CD4-positive, alpha-beta T cell treated with Interferon alpha-2 for 1 hour (primary cell): Measurements from ENCODE around the gene SYT1.

Source experiments
- DNase-seq, 2 donors: peaks; one replicate each; pipeline ENCODE4 v3.0.0-alpha.2; 2020 to 2022

SYT1 gene

GRCh38 chr12:79236920-79237319, 372.3 kb downstream of the SYT1 start:
- DNase-seq = no peak

- DNase-seq = no peak
Observed at GRCh38 chr12:79238246-79238645, 373.7 kb downstream of the SYT1 start.

GRCh38 chr12:79247494-79247893, 382.9 kb downstream of the SYT1 start:
- DNase-seq = no peak

DNA sequence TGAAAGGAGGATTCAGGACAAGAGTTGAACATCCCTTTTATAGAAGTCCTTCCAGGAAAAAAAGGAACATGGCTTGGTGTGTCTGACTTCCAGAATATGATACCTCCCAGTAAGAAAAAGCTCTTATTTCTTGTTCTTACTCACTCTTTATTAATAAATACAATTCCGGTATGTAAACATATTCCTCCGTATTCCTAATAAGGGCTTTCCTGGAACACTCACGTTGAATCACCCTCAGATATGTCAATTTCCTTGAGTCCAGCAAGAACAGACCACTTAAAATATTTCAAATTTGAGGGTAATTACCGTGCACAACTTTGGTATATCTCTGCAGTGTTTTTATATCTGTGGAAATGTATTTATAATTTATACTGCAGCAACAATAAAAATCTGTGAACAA, 385.6 kb downstream of the SYT1 start:
- DNase-seq = no peak

- DNase-seq = no peak
Observed at GRCh38 chr12:79250960-79251755, 386.6 kb downstream of the SYT1 start.

- DNase-seq = no peak
Observed at GRCh38 chr12:79252358-79253075, 387.9 kb downstream of the SYT1 start.

GRCh38 chr12:79255288-79255687, 390.7 kb downstream of the SYT1 start:
- DNase-seq = no peak

DNA sequence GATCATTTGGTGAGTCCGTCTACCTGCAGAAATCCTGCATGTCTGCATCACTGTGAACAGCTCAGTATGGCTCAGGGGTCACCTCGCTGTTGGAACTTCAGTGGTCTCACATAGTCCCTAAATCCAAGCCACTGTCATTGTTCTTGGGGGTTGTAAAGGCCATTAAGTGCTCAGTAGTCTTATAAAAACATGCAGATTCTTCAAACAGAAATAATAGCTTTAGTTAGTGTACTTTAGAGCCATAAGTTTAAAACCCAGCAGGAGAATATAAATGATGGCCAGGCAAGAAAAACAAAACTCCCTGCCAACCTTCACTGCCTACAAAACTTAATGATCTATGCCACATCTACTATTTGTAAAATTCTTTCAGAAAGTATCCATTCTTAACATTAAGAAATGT, 396.3 kb downstream of the SYT1 start:
- DNase-seq = no peak

DNA sequence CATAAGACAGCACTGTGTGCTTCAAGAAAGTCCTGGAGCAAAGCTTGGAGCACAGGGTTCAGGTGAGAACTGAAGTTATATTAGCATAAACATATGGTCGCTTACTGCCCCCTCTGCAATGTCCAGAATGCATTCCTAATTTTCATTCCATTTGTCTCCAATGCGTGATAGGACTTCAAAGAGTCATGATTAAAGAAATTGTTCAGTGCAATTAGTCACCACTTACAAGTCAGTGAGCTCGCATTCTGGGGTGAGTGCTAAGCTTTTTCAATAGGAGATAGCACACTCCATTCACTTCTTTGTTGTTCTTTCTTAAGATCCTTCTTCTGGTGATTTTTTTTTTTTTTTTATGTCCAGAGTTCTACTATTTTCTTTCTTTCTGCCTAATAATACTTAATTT, 398.4 kb downstream of the SYT1 start:
- DNase-seq = no peak

GRCh38 chr12:79266343-79267144, 402.0 kb downstream of the SYT1 start:
- no peak for DNase-seq

GRCh38 chr12:79267580-79267979, 403.0 kb downstream of the SYT1 start:
- DNase-seq = no peak

GRCh38 chr12:79274501-79275064, 410.0 kb downstream of the SYT1 start:
- DNase-seq = no peak

- DNase-seq = no peak
Observed at GRCh38 chr12:79275631-79276030, 411.1 kb downstream of the SYT1 start.

DNA sequence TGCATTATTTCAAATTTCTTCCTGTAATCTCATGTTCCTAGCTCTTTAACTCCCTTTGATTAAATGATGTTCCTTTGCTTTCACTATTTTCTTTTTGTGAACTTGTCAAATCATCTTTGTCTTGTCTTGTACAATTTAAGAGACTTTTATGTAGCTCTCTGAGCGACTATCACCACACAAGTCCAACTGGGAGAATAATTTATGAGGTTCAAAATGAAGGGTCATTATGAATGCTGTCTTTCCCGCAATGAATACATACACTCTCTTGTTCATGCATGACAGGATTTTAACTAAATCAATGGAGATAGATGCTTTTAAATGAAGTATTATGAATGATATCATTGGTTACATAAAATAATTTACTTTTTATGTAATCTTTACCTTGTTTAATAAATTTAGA, 418.8 kb downstream of the SYT1 start:
- no peak for DNase-seq

DNA sequence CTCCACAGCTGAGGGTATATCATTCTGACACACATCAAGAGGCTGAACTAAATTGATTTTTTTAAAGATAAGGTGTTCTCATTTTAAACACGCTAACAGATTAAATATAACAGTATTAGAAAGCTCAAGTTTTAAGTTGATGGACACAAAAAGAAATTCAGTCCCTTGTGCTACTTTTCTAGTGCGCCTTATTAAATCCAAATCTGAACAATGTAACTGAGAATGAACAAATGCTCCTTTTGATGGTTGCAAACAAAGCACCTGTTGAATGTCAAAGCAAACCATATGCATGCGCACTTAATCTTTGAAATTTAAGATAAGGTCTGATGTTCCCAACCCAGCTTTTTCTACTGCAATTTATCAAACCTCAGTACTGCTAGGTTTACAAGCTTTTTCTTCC, 424.3 kb downstream of the SYT1 start:
- no peak for DNase-seq

DNA sequence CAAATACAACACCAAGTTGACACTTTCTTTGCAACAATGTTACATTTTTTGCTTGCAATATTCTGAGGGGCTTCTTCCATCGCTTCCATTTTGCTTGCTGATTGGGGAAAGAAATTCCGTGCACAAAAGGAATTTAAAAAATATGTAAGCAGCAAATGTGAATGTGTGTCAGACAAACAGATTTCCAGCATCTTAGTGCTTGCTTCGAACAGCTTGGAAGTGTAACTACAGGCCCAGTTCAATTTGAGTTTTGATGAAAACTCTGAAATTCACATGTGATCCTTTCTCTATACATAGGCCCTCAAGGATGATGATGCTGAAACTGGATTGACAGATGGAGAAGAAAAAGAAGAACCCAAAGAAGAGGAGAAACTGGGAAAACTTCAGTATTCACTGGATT, 427.1 kb downstream of the SYT1 start:
- DNase-seq = no peak

- no peak for DNase-seq
Observed at GRCh38 chr12:79294590-79294989, 430.0 kb downstream of the SYT1 start.

- no peak for DNase-seq
Observed at GRCh38 chr12:79295572-79295971, 431.0 kb downstream of the SYT1 start.

GRCh38 chr12:79296133-79296532, 431.6 kb downstream of the SYT1 start:
- no peak for DNase-seq

DNA sequence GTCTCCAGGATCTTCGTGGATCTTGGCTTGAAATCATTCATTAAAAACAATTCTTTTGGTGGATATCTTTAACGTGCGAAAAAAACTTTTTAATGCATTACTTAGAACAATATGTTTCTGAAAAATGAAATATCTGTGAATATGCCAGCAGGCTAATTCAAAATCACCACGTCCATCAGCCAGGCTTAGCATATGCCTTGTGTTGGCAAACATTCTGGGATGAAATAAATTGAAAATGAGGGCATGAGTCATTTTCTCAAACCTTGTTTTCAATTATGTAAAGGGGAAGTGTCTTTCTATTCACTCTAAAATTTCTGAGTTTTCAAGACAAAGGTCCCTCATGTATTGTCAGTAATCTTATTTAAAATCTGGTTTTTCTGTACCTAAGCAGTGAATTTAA, 432.3 kb downstream of the SYT1 start:
- no peak for DNase-seq

- DNase-seq = no peak
Observed at GRCh38 chr12:79298506-79298905, 433.9 kb downstream of the SYT1 start.

DNA sequence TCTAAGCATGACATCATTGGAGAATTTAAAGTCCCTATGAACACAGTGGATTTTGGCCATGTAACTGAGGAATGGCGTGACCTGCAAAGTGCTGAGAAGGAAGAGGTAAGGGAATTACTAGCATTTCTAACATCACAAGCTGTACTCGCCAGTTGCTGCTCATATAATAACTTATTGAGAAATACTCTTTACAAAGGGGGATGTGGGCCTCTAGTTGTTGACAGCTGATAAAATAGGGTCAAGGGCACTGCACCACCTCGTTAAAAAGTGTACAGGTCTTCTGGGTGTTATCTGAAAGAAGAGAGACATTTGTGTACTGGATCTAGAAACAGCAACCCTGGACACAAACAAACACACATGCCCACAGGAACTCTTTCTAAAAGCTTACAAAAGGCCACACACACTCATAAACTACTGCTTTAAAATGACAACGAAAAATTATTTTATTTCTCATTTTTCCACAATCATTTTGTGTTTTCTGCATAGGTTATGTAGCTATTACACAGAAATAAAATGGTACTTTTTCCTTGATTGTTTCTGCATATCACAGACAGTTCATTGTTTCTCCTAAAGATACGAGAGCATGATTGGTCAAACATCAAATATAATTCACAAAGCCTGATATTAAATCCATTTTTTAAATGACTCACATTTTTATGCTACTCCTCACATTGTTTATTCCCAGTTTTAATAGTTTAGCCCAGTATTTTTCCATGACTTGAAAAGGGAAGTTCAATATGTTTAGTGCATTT, 435.0 kb downstream of the SYT1 start:
- no peak for DNase-seq

GRCh38 chr12:79300199-79300568, 435.6 kb downstream of the SYT1 start:
- no peak for DNase-seq
